ENCODE measurements around the gene ZNF587. TPM values are rescaled to one million over a fixed set of nuclear protein-coding genes. Genes with fewer than 3 reads are reported as not detected.
A peak's percentile ranks its signal among the peaks of the same experiment; 100 is the strongest.
"Not testable (repeated sequence)": the region's sequence is repeated elsewhere in the genome, so short reads cannot be mapped to it uniquely, and the experiment has no call there.

ZNF587 gene
- polyA plus RNA-seq, result 10 to 100 TPM in 1 of 2 donors, 1 to 10 TPM in 1; 4.9 to 19.5 TPM

DNA sequence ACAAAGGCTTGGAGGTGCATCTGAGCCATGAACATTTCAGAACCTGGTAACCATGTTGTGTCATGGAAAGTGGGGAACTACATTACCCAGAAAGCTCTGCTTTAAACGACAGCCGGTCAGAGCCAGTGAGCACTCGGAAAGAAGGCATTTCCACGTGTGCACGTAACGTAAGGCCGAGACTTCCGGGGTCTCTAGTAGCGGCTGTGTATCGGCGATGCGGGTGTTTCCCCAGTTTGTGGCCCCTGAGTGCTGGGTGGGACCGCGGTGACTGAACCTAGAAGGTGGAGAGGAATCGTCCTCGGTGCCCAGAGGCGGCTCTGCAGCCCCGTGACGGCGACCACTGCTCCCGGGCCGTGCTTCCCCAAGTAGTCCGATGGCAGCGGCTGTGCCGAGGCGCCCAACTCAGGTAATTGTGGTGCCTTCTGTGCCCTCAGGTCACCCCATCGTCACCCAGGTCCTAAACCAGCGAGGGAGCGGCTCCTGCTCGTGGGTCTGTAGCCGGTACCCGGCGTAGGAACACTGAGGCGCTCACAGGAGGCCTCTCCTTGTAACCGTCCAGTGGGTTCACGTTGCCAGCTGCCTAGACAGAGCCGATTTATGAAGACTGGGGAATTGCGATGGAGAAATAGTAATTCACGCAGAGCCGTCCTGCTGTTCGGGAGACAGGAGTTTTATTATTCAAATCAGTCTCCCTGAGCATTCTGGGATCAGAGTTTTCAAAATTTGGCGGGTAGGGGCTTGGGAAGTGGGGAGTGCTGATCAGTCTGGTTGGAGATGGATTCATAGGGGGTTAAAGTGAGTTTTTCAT lies at the start of gene ZNF587:
Gene ZNF587, plus strand, starts transcription at position 194 of the 808 bp plus-strand sequence. Its CDS starts 180 bp downstream, at position 374.
- Histone ChIP-seq H3K4me3 (ENCODE audit: low read depth in 1 of 2, low read length in 2 of 2) (peak within 1 kb of the TSS; percentile 67 to 95), H3K27ac (ENCODE audit: low read depth in 2 of 2, low read length in 1 of 2) (peak within 1 kb of the TSS; percentile 47 to 90)
- whole genome bisulfite sequencing, 2 donors, result 0% methylated on average over 36 to 42 of the region's 42 CpGs
- not testable (repeated sequence) for H3K27me3 ChIP-seq (ENCODE audit: control insufficient read depth in 1 of 2, insufficient read depth in 2 of 2, low read length in 2 of 2); H3K4me1 ChIP-seq (ENCODE audit: control insufficient read depth in 2 of 2, insufficient read depth in 2 of 2, low read length in 1 of 2); H3K36me3 ChIP-seq (ENCODE audit: control insufficient read depth in 2 of 2, insufficient read depth in 2 of 2, low read length in 1 of 2); H3K9me3 ChIP-seq (ENCODE audit: control insufficient read depth in 2 of 2, insufficient read depth in 1 of 2, low read depth in 1 of 2, low read length in 1 of 2)

DNA sequence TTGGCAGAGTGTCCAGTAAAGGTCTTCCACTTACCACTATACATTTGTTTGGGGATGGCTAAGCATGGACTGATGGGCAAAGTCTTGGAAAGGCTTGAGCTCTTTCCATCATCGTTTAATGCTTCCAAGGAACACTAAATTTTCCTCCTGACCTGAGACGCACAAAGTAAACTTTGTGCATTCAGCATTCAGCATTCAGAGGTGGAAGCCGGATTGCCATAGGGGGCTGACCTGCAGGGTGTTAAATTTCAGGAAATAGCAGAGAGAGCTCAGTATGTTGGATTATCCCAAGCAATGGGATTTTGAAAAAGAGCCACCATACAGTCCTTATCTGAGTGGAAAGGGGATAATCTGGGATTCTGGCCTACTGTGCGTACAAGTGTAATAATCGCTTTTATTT lies 49.0 kb upstream of the ZNF587 start:
- Histone ChIP-seq H3K4me3 (ENCODE audit: low read depth in 1 of 2, low read length in 2 of 2) (no peak overlapping the region), H3K36me3 (ENCODE audit: control insufficient read depth in 2 of 2, insufficient read depth in 2 of 2, low read length in 1 of 2) (peaks cover 0 to 7% of the 10 kb centered on the region in 2 donors), H3K4me1 (ENCODE audit: control insufficient read depth in 2 of 2, insufficient read depth in 2 of 2, low read length in 1 of 2) (peaks cover 0 to 2% of the 10 kb centered on the region in 2 donors), H3K27ac (ENCODE audit: low read depth in 2 of 2, low read length in 1 of 2) (peak overlapping the region in 1 of 2 donors; percentile 22), H3K27me3 (ENCODE audit: control insufficient read depth in 1 of 2, insufficient read depth in 2 of 2, low read length in 2 of 2) (no peaks in the 10 kb centered on the region), H3K9me3 (ENCODE audit: control insufficient read depth in 2 of 2, insufficient read depth in 1 of 2, low read depth in 1 of 2, low read length in 1 of 2) (peaks cover 0 to 2% of the 10 kb centered on the region in 2 donors)
- WGBS, 2 donors, result 70 to 83% methylated on average over 5 of the region's 5 CpGs

DNA sequence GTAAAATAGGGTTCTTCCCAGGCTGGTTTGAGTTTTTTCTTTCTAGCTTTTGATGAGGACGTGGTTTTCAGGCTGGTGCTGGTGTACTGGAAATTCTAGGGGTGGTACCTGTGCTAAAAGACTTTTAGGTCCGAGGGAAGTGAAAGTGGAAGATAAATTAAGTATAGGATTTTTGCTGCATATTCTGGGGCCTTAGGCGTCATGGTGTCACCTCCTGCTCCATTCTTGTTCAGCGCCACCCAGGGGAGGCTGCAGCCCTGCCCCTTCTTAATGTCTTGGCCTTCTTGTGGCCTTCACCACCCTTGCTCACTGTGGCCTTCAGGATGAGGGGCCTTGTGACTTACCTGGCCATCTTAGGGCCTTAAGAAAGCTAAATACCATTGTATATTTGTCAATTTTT lies 47.4 kb upstream of the ZNF587 start:
- H3K36me3 ChIP-seq (ENCODE audit: control insufficient read depth in 2 of 2, insufficient read depth in 2 of 2, low read length in 1 of 2), result no peaks in the 10 kb centered on the region
- no peaks in the 10 kb centered on the region for H3K27me3 ChIP-seq (ENCODE audit: control insufficient read depth in 1 of 2, insufficient read depth in 2 of 2, low read length in 2 of 2)
- H3K4me3 ChIP-seq (ENCODE audit: low read depth in 1 of 2, low read length in 2 of 2), result no peak overlapping the region
- H3K27ac ChIP-seq (ENCODE audit: low read depth in 2 of 2, low read length in 1 of 2), result peak overlapping the region; percentile 53 to 62
- H3K4me1 ChIP-seq (ENCODE audit: control insufficient read depth in 2 of 2, insufficient read depth in 2 of 2, low read length in 1 of 2), result peaks cover 0 to 2% of the 10 kb centered on the region in 2 donors
- H3K9me3 ChIP-seq (ENCODE audit: control insufficient read depth in 2 of 2, insufficient read depth in 1 of 2, low read depth in 1 of 2, low read length in 1 of 2), result peaks cover 0 to 2% of the 10 kb centered on the region in 2 donors
- 81 to 83% methylated on average over 4 of the region's 4 CpGs for WGBS, 2 donors

DNA sequence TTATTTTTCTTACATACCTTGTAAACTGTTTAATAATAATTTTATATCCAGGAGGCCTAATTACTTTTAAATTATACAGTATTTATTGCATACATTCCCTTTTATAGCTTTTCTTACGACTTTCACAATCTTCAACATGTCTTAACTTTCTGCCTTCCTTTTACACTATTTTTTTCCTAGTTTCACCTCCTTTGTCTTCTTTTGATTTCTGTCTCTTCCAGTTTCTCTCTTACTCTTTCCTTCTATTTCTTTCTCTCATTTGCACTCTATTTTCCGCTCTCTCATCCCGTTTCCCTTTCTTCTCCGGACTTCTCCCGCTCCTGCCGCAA lies 46.4 kb upstream of the ZNF587 start:
- Histone ChIP-seq H3K36me3 (ENCODE audit: control insufficient read depth in 2 of 2, insufficient read depth in 2 of 2, low read length in 1 of 2) (peaks cover 5 to 6% of the 10 kb centered on the region in 2 donors), H3K4me3 (ENCODE audit: low read depth in 1 of 2, low read length in 2 of 2) (peak overlapping the region; percentile 60 to 80), H3K9me3 (ENCODE audit: control insufficient read depth in 2 of 2, insufficient read depth in 1 of 2, low read depth in 1 of 2, low read length in 1 of 2) (peaks cover 0 to 2% of the 10 kb centered on the region in 2 donors), H3K4me1 (ENCODE audit: control insufficient read depth in 2 of 2, insufficient read depth in 2 of 2, low read length in 1 of 2) (peaks cover 0 to 2% of the 10 kb centered on the region in 2 donors), H3K27me3 (ENCODE audit: control insufficient read depth in 1 of 2, insufficient read depth in 2 of 2, low read length in 2 of 2) (no peaks in the 10 kb centered on the region), H3K27ac (ENCODE audit: low read depth in 2 of 2, low read length in 1 of 2) (peak overlapping the region; percentile 88 to 90)
- 7 to 14% methylated on average over 6 of the region's 6 CpGs for WGBS, 2 donors

DNA sequence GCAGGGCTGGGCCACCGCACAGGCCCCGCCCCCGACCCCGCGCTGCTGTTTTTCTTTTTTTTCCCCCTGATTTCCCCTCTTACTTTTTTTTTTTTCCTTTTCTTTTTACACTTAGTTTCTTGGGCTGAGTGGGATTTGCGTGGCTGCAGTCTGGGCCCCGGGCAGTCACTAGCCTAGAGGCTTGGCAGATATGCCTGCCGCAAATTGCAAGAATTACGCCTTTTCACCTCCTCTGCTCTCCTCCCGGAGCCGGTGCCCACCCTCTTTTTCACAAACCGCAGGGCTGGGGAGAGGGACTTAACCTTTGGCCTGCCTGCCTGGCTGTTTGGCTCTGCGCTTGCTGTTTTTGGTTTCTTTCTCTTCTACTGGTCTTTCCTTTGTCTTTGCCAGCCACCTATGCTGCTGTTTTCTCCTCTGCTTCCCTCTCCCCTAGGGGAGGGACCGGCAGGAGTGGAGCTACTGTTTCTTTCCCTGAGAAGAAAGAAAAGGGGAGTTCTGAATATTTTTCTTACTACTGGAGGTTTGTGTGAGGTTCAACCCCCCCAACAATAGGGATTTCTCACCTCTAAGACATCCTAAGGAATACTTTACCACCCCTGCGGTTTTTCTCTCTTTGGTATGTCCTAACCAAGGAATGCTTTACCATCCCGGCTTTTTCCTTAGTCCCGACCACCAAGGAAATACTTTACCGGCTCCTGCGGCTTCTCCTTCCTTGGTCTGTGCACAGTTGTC lies 45.9 kb upstream of the ZNF587 start:
- Histone ChIP-seq H3K27ac (ENCODE audit: low read depth in 2 of 2, low read length in 1 of 2) (peak overlapping the region; percentile 88 to 90), H3K4me1 (ENCODE audit: control insufficient read depth in 2 of 2, insufficient read depth in 2 of 2, low read length in 1 of 2) (no peaks in the 10 kb centered on the region), H3K27me3 (ENCODE audit: control insufficient read depth in 1 of 2, insufficient read depth in 2 of 2, low read length in 2 of 2) (no peaks in the 10 kb centered on the region), H3K9me3 (ENCODE audit: control insufficient read depth in 2 of 2, insufficient read depth in 1 of 2, low read depth in 1 of 2, low read length in 1 of 2) (peaks cover 0 to under 1% of the 10 kb centered on the region in 2 donors), H3K36me3 (ENCODE audit: control insufficient read depth in 2 of 2, insufficient read depth in 2 of 2, low read length in 1 of 2) (peaks cover 5 to 6% of the 10 kb centered on the region in 2 donors), H3K4me3 (ENCODE audit: low read depth in 1 of 2, low read length in 2 of 2) (peak overlapping the region; percentile 60 to 80)
- 10 to 14% methylated on average over 19 of the region's 19 CpGs for WGBS, 2 donors

DNA sequence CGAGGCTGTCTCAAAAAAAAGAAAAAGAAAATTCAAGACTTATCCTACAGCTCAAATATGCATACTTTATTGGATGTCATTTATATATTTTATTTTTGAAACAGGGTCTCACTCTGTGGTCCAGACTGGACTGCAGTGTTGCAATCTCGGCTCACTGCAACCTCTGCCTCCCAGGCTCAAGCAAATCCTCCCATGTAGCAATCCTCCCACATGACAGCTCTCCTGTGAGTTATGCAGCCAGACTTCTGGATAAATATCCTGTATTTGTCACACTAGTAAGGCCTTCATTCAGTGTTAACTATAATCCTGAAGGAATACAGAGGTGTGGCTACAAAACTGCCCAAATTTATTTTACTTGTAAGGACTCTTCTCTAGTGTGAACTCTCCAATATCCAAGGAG lies 42.1 kb upstream of the ZNF587 start:
- H3K9me3 ChIP-seq (ENCODE audit: control insufficient read depth in 2 of 2, insufficient read depth in 1 of 2, low read depth in 1 of 2, low read length in 1 of 2), result no peaks in the 10 kb centered on the region
- no peaks in the 10 kb centered on the region for H3K4me1 ChIP-seq (ENCODE audit: control insufficient read depth in 2 of 2, insufficient read depth in 2 of 2, low read length in 1 of 2)
- no peak overlapping the region for H3K4me3 ChIP-seq (ENCODE audit: low read depth in 1 of 2, low read length in 2 of 2)
- H3K27ac ChIP-seq (ENCODE audit: low read depth in 2 of 2, low read length in 1 of 2), result no peak overlapping the region
- no peaks in the 10 kb centered on the region for H3K27me3 ChIP-seq (ENCODE audit: control insufficient read depth in 1 of 2, insufficient read depth in 2 of 2, low read length in 2 of 2)
- WGBS, 2 donors, result 88 to 91% methylated on average over 2 of the region's 2 CpGs
- H3K36me3 ChIP-seq (ENCODE audit: control insufficient read depth in 2 of 2, insufficient read depth in 2 of 2, low read length in 1 of 2), result peaks cover 8% of the 10 kb centered on the region in 2 donors

DNA sequence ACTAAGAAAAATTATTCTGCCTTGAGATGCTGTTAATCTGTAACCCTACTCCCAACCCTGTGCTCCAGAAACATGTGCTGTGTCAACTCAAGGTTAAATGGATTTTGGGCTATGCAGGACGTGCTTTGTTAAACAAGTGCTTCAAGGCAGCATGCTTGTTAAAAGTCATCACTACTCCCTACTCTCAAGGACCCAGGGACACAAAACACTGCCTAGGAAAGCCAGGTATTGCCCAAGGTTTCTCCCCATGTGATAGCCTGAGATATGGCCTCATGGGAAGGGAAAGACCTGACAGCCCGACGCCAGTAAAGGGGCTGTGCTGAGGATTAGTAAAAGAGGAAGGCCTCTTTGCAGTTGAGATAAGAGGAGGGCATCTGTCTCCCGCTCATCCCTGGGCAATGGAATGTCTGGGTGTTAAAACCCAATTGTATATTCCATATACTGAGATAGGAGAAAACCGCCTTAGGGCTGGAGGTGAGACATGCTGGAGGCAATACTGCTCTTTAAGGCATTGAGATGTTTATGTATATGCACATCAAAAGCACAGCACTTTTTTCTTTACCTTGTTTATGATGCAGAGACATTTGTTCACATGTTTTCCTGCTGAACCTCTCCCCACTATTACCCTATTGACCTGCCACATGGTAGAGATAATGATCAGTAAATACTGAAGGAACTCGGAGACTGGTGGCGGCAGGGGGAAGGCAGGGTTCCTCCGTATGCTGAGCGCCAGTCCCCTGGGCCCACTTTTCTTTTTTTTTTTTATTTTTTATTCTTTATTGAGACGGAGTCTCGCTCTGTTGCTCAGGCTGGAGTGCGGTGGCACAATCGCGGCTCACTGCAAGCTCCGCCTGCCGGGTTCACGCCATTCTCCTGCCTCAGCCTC lies 39.0 kb upstream of the ZNF587 start:
- not testable (repeated sequence) for H3K4me3 ChIP-seq (ENCODE audit: low read depth in 1 of 2, low read length in 2 of 2); H3K27ac ChIP-seq (ENCODE audit: low read depth in 2 of 2, low read length in 1 of 2); H3K27me3 ChIP-seq (ENCODE audit: control insufficient read depth in 1 of 2, insufficient read depth in 2 of 2, low read length in 2 of 2); H3K9me3 ChIP-seq (ENCODE audit: control insufficient read depth in 2 of 2, insufficient read depth in 1 of 2, low read depth in 1 of 2, low read length in 1 of 2); H3K4me1 ChIP-seq (ENCODE audit: control insufficient read depth in 2 of 2, insufficient read depth in 2 of 2, low read length in 1 of 2); H3K36me3 ChIP-seq (ENCODE audit: control insufficient read depth in 2 of 2, insufficient read depth in 2 of 2, low read length in 1 of 2)
- WGBS, 2 donors, result 78 to 87% methylated on average over 17 of the region's 17 CpGs

DNA sequence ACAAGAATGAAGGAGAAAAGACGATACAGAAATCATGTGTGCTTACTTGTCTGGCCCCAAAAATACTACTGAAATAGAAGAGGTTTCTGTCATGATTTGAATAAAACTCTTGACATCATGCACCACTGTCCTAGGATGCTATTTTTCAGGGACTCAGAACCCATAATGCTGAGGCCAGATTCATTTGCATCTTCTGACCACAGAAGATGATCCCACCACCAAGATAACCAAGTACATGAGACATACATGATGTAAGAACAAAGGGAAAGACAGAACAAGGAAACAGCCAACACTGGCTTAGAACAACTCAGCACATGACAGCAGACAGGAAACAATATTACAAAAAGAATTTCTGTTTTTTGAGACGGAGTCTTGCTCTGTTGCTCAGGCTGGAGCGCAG lies 37.4 kb upstream of the ZNF587 start:
- no peak overlapping the region for H3K4me3 ChIP-seq (ENCODE audit: low read depth in 1 of 2, low read length in 2 of 2)
- H3K9me3 ChIP-seq (ENCODE audit: control insufficient read depth in 2 of 2, insufficient read depth in 1 of 2, low read depth in 1 of 2, low read length in 1 of 2), result no peaks in the 10 kb centered on the region
- H3K27me3 ChIP-seq (ENCODE audit: control insufficient read depth in 1 of 2, insufficient read depth in 2 of 2, low read length in 2 of 2), result no peaks in the 10 kb centered on the region
- H3K36me3 ChIP-seq (ENCODE audit: control insufficient read depth in 2 of 2, insufficient read depth in 2 of 2, low read length in 1 of 2), result peaks cover 8% of the 10 kb centered on the region in 2 donors
- H3K4me1 ChIP-seq (ENCODE audit: control insufficient read depth in 2 of 2, insufficient read depth in 2 of 2, low read length in 1 of 2), result peaks cover 2 to 7% of the 10 kb centered on the region in 2 donors
- H3K27ac ChIP-seq (ENCODE audit: low read depth in 2 of 2, low read length in 1 of 2), result no peak overlapping the region
- WGBS, 2 donors, result 71 to 83% methylated on average over 3 of the region's 3 CpGs

All from esophagus (tissue), 2 donors.